Mucosa of descending colon (tissue), 3 donors: Measurements from ENCODE around the gene BRD4. TPM values are rescaled to one million over a fixed set of nuclear protein-coding genes. Genes with fewer than 3 reads are reported as not detected.

Source experiments
- ATAC-seq: fragments of 200-7000 bp; cut with Tn5 transposase; one replicate; pipeline ENCODE4 v1.9.1; 2020; ENCODE audit warnings: mild to moderate bottlenecking, moderate library complexity
- DNase-seq, 3 donors: peaks; one replicate each; pipeline ENCODE4 v3.0.0-alpha.2; 2020
- H3K36me3 ChIP-seq: fragments of 200-600 bp; one replicate; pipeline ENCODE4 v1.8.0; 2021; ENCODE audit warnings: low read depth, mild to moderate bottlenecking
- H3K4me1 ChIP-seq: fragments of 200-600 bp; one replicate; pipeline ENCODE4 v1.8.0; 2021; ENCODE audit warnings: low read depth, mild to moderate bottlenecking
- H3K4me3 ChIP-seq: fragments of 200-600 bp; one replicate; pipeline ENCODE4 v1.8.0; 2021; ENCODE audit warnings: mild to moderate bottlenecking
- H3K9me3 ChIP-seq: fragments of 200-600 bp; one replicate; pipeline ENCODE4 v1.8.0; 2021; ENCODE audit warnings: mild to moderate bottlenecking
- intact Hi-C, 2 donors: fragments of 100-400 bp; cut with DNase I in 1 of 2; cut with micrococcal nuclease in 1 of 2; formaldehyde crosslinking; loops; one replicate each; pipeline versions ENCODE4 v1.11.0 to v1.11.1; 2022; cut with DNase I, micrococcal nuclease
- total RNA-seq, 3 donors: library from RNA; stranded (reverse); fragmentation: NEBNext Ultra II Directional in 2 of 3; extraction: Animal tissue kit (Norgen Biotek cat#: 25700) in 2 of 3; gene quantifications; one replicate each; pipeline versions ENCODE4 v1.2.1 to v1.2.4, GENCODE V29; 2021 to 2023
- TF ChIP-seq, protein P1 (sequence below): fragments of 200-600 bp; IDR thresholded peaks from one replicate; pipeline ENCODE4 v1.8.0; 2022; ENCODE audit warnings: antibody characterized with exemption, mild to moderate bottlenecking
- donor health status: DM: no; HTN: no; CAD: no; lungs with moderate emphysema.
- donor health status: DM: no; HTN: no; CAD: no.
- donor health status: DM: no; HTN: yes; CAD: no.

Gene BRD4
- total RNA-seq, 3 donors from 2014 or later = 78.3 to 104 (median 82.6) TPM

DNA sequence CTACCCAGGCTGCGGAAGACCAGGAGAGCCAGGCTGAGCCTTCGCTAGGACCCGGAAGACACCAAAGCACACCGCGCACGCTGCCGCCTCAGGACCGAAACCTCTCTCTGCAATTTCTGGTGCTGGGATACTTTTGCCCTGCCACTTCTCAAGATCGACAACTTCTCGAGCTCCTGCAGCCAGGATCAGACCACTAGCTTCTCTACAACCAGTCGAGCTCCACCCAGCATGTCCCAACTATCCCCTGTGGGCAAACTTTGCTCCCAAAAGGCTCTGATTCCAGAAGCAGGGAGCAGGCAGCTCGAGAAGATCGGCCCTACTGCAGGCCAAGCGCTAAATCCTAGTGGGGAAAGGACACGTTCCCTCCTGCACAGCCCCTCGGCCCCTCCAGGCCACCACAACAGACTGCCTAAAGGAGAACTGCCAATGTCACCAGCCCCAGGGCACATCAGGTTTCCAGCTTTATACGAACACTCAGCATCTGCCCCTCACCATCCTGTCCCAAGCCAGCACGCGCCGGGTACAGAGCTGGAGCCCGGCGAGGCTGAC is 46.3 kb upstream of the BRD4 start:
- Histone ChIP-seq H3K36me3 (no peaks in the 10 kb centered on the region), H3K4me3 (peak overlapping the region; percentile 96), H3K9me3 (no peaks in the 10 kb centered on the region), H3K4me1 (peaks cover 14% of the 10 kb centered on the region)
- TF ChIP-seq, protein P1, sequence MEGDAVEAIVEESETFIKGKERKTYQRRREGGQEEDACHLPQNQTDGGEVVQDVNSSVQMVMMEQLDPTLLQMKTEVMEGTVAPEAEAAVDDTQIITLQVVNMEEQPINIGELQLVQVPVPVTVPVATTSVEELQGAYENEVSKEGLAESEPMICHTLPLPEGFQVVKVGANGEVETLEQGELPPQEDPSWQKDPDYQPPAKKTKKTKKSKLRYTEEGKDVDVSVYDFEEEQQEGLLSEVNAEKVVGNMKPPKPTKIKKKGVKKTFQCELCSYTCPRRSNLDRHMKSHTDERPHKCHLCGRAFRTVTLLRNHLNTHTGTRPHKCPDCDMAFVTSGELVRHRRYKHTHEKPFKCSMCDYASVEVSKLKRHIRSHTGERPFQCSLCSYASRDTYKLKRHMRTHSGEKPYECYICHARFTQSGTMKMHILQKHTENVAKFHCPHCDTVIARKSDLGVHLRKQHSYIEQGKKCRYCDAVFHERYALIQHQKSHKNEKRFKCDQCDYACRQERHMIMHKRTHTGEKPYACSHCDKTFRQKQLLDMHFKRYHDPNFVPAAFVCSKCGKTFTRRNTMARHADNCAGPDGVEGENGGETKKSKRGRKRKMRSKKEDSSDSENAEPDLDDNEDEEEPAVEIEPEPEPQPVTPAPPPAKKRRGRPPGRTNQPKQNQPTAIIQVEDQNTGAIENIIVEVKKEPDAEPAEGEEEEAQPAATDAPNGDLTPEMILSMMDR = no peak
- intact Hi-C loops = no loop called here
- ATAC-seq (peak; percentile 37), DNase-seq (peak; percentile 70 to 77 (median 73))

DNA sequence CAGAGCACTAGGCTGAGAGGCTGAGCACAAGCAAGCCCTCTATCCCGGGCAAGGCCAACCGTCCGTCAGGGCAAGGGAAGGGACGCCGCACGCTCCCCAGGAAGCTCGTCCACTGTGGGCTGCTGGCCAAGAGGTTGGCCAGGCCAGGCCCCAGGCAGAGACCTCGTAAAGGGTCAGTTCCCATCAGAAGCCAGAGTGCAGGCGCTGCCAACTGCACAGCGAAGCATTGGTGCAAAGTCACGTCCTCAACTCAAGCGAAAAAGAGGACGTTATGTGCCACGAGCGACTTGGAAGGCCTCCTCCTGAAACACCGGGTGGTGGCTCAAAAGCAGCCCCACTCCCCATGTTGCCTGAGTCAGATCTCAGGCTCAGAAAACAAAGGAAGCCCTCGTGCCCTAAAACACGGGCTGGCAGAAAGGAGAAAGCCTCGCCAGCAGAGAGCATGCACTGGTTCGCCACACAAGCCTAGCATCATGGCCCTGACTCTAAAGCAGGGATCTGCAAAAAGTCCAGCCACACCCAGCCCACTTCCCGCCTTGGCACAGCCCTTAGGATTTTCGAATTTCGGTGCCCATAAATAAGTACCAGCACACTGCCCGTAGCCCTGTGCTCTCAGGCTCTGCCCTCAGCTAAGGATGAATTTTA is 42.6 kb upstream of the BRD4 start:
- peak in 1 of 3 donors; percentile 57 for DNase-seq
- TF ChIP-seq, protein P1 = no peak
- Histone ChIP-seq H3K9me3 (no peaks in the 10 kb centered on the region), H3K4me1 (peaks cover 14% of the 10 kb centered on the region), H3K36me3 (peaks cover 18% of the 10 kb centered on the region), H3K4me3 (no peak overlapping the region)
- no peak for ATAC-seq
- intact Hi-C loops = no loop called here

DNA sequence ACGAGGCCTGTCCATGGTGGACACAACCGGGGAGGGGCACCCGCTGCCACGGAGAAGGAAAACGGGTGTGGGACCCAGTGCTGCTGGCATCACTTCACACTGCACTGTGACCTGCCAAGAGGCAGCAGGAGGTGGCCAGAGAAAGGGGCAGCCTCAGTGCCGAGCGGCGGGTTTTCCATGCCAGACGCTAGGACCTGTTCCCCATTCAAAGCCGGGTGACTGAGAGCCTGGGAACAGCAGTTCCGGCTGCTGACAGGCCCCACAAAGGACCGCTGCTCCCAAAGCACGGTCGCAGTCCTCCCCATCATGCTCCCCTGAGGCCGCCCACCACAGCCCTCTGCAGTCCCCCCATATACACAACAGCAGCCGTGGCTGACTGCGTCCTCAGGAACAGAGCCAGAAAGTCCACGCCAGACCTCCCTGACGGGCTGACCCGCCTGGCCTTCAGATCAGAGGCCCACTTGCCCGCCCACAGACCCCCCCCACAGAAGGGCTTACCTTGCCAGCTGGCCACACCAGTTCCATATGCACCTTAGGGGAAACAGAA is 41.8 kb upstream of the BRD4 start:
- intact Hi-C loops = no loop called here
- TF ChIP-seq, protein P1 = no peak
- Histone ChIP-seq H3K4me3 (no peak overlapping the region), H3K36me3 (peaks cover 22% of the 10 kb centered on the region), H3K9me3 (no peaks in the 10 kb centered on the region), H3K4me1 (peaks cover 14% of the 10 kb centered on the region)
- ATAC-seq (no peak), DNase-seq (peak in 2 of 3 donors; percentile 18 to 41)

DNA sequence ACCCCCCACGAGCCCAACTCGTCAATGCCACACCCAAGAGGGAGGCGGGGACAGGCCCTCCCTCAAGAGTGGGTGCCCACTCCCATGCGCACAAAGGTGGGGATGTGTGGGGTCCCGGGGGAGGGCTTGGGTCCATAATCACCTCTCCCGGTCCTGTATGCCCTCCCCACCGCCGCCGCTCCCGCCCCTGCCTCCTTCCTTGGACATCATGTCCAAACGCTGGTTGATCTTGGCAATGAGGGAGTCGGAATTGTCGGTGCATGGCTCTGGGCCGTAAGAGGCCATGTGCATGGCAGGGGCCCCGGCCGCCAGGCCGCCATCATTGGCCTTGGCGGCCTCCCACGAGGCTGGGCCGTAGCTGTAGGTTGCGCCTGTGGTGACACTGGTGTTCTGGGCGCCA is 41.3 kb upstream of the BRD4 start:
- TF ChIP-seq, protein P1 = no peak
- peak in 2 of 3 donors; percentile 17 to 41 for DNase-seq
- intact Hi-C loops = no loop called here
- Histone ChIP-seq H3K9me3 (no peaks in the 10 kb centered on the region), H3K4me3 (no peak overlapping the region), H3K36me3 (peaks cover 23% of the 10 kb centered on the region), H3K4me1 (peaks cover 14% of the 10 kb centered on the region)
- no peak for ATAC-seq

DNA sequence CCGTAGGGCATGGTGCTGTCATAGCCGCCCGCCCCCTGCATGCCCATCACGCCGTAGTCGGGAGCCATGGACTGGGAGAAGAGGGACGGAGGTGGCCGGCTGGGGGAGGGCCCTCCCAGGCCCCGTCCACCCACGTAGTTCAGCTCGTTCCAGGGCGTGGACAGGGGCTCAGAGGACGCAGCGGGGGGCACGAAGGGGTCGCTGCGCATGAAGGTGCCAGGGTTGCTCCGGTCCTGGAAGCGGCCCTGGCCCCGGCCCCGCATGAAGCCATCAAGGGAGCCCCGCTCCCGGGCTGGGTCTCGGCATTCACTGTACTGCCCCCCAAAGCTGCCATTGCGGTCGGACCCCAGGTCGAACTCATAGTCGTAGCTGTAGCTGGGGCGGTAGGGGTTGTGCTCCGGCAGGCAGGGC is 40.6 kb upstream of the BRD4 start:
- peaks cover 30% of the 10 kb centered on the region for H3K36me3 ChIP-seq
- H3K4me3 ChIP-seq = no peak overlapping the region
- TF ChIP-seq, protein P1 = no peak
- intact Hi-C loops = no loop called here
- DNase-seq (peak in 2 of 3 donors; percentile 26 to 42), ATAC-seq (no peak)
- peaks cover 11% of the 10 kb centered on the region for H3K4me1 ChIP-seq
- H3K9me3 ChIP-seq = no peaks in the 10 kb centered on the region
